Umbilical cord (tissue), 2 donors: Measurements from ENCODE around the gene GRB14. TPM values are rescaled to one million over a fixed set of nuclear protein-coding genes. Genes with fewer than 3 reads are reported as not detected.

Experiments used
- DNase-seq: peaks from one replicate; pipeline ENCODE4 v3.0.0-alpha.2; 2015; ENCODE audit warnings: low spot score
- total RNA-seq: library from RNA; depleted of rRNA; stranded (reverse); fragments of >200 nt; gene quantifications from one replicate; pipeline ENCODE4 v1.2.3, GENCODE V29; 2014; ENCODE audit warnings: low replicate concordance; ENCODE audit not compliant: insufficient read depth

The GRB14 gene
- total RNA-seq, 1 donor from 2014 or later: 0.48 TPM

DNA sequence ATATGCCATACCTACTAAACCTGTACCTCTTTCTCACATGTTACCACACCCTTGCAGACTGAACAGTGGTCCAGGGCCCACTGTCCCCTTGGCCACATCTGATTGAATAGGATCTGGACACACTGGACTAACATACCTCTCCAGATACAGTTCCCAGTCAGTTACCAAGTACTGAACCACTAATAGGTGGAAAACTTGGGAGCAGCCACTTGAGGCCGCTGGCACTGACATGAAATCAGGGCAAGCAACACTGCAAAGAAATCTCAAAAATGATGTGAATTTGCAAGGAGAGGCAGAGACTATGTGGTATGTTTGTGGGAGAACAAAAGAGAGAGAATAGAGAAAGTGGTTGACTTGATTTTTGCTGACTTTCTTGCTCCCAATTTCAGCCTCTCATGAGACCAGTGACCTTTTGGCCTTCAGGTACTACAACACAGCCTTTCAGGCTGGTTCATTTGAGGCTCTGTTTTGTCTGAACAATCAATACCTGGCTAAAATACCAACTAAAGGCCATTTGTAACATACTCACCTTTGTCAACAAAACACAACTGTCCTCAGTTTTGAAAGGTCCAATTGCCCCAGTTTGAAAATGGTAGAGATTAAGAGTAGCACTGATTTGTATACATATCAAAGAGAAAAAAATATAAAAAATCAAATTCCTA, 7.8 kb downstream of the GRB14 start:
- no peak for DNase-seq

DNA sequence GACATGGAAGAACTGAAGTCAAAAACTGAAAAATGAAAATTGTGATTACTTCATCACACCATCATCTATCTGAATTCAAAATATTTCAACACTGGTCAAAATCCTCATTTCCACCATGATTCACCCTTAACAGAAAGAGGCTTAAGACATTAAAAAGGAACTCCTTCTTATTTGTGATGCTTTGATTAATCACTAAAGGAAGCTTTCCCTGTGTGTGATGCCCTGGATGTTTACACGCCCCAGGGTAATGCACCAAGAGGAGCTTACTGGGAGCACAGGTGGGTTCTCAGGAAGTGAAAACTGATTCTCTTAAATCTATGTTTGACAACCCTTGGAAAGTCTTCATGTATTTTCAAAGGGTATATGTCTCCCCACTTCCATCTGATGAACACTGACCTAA, 11.5 kb downstream of the GRB14 start:
- DNase-seq: no peak

DNA sequence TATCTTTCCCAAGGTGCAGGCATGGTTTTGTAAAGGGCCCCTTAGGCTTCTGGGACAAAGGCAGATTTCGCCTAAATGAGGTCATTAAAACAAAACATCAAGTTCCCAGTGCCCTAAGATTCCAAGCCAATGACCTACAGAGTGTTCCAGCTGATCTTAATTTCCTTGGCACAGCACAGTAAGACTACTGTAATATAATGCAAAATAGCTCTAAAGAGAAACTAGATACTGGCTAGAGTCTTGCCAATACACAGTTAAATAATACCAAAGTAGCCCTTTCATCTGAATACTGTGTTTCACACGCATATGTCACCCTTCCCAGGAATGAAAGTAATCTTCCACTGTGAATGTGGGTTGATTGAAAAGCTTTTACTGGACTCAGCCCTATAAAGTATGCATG, 14.7 kb downstream of the GRB14 start:
- DNase-seq: no peak

DNA sequence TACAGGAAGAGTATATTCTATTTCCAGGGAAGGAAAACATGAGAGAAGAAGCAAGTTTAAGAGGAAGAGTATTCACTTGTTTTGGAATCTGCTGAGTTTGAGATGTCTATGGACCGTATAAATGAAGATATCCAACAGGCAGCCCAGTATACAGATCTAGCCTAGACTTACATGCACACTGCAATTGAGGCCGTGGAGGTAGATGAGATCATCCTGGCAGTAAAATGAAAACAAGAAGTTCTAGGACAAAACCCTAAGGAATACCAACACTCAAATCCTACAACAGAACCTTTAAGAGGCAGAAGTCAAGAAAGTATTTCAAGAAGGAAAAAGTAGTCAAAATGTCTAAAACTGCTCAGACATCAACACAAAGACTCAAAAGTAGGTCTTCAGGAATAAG, 16.0 kb downstream of the GRB14 start:
- DNase-seq: no peak

DNA sequence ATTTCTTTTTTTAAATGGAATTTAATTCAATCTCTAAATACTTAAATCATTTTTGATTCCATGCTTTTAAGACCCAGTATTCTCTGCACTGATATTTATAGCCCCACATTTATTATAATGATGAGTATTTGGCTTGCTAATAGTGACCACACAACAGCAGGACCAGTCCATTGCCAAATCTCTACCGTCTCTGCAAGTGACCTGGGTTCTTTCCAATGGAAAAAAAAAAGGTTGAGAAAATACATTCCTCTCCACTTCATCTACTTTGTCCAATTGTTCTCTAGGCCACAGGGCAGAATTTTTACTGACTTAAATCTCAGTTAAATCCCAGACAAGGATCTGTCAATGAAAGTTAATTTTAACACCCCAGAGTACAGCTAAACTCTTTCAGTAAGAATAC, 20.5 kb downstream of the GRB14 start:
- DNase-seq: no peak

DNA sequence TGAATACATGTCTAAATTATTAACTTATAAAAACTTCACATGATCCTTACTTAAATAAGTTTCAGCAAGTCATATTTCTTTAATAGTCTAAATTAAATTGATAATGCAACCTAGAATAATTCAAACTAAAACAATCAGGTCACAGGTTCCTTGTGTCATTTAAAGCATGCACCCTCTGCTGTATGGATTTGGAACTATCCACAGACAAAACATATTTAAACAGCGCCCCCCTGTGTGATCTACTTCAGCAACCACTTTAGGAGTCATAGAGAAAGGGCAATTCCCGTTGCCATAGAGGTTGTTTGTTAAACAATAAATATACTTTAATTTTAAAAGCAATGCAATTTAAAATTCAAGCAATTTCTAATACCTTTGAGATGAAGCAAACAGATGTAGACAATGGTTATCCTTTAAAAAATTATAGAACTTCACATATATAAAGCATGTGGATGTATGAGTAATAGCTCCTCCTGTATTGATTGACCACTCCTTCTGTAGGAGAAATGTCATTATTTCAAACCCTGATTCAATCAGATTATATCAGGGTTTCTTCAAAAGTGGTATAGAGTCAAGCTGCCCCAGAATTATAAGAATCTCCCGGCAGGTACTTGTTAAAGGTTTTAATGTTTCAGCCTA, 21.2 kb downstream of the GRB14 start:
- DNase-seq: peak; percentile 47

DNA sequence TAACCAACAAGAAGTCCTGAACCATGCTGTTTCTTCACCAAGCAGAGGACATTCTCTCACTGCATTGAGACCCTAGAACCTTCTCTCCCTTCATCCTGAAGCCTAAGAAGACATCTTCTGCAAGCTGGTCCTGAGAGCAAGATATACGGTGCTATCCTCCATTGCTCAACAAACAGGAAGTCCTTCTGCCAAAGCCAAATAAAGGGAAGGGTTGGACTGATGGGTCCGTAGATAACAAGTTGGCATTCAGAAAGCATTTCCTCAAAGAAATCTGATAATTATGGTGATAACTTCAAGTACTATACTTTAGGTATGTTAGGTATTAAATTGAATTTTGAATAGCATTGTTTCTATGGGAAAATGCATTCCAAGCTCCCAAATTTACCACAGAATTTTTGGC, 23.3 kb downstream of the GRB14 start:
- DNase-seq: no peak

DNA sequence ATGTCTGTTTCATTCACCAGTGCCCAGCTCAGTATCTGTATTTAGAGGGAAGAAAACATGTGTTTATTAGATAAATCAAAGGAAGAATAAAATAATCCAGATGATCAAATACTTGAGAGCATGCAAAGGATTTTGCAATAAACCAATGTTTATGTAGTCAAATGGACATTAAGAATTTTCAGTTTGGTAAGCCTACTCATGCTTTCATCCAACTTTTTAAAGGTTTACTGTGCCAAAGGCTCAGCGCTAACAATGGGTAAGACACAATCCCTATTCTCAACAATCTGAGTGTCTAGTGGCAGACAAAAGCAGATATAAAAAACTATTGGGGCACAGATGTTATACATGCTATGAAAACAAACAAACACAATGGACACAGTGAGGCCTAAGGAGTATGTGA, 26.3 kb downstream of the GRB14 start:
- DNase-seq: no peak

DNA sequence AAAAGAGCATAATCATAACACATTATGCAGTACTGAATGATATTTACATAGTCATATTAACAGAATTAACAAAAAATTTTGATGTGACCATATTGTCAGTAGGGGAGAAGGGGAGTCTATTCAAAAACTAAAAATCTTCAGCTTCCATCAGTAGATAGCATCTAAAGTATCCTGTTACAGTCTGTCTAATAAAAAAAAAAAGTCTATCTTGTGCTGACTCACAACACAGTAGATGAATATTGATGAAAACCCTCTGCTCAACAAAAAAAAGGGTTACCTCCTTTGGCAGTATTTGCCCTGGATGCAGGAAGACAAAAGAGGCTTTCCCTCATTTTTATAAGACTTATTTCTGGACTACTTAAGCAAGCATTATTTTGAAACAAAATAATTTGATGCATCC, 27.3 kb downstream of the GRB14 start:
- no peak for DNase-seq

DNA sequence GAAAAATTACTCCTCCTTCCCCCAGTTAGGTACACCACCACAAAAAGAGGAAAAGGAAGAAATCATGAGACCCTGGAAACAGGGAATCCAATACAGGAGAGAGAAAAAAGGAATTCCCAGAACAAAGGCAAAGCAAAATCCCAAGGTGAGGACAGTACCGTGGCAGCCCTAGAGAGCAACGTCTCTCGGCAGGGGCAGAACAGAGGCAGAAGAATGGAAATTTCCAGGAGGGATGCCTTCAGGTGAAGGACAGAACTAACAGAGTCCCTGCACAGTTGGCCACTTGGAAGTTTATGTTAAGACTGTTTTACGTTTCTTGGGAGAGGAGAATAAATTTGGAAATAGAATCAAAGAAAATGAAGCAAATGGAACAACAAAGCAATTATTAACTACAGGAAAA, 27.7 kb downstream of the GRB14 start:
- DNase-seq: no peak

DNA sequence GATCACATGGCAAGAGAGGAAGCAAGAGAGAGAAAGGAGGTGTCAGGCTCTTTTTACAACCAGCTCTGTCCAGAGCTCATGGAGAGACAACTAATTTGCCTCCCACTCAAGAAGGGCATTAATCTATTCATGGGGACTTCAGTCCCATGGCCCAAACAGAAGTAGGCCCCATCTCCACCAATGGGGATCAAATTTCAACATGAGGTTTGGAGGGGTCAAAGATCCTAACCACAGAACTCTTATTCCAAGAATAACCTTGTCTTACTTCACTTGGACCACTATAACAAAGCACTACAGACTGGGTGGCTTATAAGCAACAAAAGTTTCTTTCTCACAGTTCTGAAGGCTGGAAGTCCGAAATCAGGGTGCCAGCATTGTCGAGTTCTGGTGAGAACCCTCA, 31.8 kb downstream of the GRB14 start:
- no peak for DNase-seq

DNA sequence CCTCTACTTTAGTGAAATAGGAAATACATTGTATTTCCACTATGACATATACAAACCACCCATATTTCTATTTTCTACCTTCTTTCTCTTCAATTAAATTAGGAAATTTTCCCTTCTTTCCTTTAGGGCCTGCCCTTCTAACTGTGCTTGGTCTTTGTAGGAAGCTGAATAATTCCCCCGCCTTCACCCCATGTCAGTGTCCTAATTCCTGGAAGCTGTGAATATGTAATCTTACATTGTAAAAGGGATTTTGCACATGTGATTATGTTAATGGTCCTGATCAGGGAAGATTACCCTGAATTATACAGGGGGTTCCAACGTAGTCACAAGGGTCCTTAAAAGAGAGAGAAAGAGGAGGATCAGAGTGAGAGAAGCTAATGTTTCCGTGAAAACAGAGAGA, 40.2 kb downstream of the GRB14 start:
- DNase-seq: no peak

DNA sequence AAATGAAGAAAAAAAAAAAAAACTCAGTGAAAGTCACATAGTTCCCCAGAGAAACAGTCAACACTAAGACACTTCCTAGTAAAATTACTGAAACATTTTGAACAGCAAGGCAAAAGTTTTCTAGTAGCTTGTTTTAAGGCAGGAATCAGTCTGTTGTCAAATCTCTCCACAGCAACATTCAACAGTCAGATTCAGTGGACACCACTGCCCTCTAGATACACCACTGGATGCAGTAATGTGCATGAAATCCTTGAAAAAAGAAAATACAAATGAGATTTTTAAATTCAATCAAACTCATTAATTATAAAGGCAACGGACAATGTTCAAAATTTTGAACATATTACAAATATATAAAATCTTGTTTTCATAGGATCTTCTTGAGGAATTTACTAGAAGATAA, 46.4 kb downstream of the GRB14 start:
- DNase-seq: no peak

DNA sequence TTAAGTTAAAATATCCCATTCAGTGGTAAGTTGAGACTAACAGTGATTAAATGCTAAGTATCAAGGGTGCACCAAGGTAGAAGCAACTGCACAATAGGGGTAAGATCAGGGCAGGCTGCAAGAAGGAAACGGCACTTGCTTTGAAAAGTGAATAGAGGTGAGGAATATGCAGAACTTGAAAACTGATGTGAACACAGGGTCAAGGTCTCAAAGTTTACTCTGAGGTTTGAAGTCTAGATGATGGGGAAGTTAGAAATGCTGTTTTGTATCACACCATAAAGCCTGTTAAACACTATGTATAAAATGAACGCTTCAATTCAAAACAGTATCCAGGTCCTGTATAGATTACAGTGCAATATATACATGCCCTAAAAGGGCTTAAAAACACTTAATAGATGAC, 50.8 kb downstream of the GRB14 start:
- DNase-seq: no peak

DNA sequence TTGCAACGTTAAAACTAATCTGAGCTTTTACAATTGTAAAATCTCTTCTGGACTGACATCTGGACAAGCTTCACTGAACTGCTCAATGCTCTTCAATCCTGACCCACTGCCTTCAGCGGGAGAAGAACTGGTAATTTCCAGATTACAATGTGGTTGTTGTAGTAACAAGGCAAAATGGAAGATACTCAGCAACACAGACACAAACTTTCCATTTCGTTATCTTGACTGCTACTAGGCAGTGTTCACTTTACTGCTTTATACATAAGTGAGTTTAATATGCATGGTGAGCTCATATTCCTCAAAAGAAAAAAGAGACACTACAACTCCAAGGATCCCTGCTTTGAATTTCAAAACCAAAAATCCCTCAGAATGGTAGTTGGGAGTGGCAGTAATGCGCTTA, 51.9 kb downstream of the GRB14 start:
- no peak for DNase-seq

DNA sequence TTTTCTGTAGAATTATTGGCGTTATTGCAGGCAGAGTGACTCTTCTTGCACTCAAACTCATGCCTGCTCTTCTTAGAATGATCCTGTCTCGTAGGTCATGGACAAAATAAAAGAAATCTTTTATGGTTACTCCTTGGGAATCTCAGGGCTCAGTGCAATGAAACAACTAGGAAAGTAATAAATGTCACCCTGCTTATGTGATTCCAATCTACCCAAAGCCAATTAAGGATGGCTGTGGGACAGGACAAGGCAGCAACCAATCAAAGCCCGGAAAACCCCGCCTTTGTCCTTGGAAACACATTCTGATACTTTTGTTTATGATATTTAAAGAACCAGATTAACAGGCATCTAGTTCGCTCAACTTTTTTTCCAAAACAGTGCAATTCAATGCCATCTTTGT, 53.0 kb downstream of the GRB14 start:
- no peak for DNase-seq

DNA sequence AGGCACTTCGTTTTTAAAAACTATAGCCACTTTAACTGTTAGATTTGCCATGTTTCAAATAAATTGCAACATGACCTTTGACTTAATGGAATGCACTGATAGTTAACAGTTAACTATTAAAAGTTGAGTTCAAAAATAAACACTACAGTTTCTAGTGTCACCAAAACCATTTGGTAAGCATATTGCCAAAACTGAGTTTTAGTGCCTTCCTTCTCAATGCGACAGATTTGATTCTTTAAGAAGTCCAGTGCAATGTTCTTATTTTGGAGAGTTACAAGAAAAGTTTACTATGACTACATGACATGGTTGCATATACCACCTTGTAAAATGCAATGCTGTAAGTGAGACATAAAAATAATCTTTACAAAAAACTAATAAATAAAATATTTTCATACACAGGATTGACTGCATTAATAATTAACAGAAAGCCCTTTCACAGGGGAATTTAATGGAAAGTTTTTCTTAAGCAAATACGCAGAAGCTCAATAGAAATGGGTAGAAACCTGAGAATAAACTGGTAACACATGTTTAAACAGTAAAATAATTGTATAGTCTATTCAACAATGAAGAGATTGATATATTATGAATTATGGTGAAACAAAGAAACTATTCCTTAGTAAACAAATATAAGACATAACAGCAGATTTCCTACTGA, 53.8 kb downstream of the GRB14 start:
- DNase-seq: no peak

DNA sequence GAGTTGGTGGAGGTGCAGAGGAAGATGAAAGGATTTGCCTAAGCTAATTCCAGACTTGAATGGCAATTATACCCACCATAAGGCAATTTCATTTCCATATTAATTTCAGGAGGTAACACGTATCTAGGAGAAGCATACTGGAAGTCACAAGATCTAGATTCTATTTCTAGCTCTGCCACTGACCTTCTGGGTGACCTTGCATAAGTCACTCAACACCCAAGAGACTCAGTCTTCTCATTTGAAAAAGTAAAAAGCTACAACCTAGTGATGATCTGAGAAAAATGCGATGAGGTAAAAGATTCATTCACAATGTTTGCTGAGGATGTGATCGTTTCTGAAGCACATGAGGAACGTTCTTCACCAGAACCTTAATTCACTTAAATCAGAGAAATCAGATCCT, 55.9 kb downstream of the GRB14 start:
- no peak for DNase-seq

DNA sequence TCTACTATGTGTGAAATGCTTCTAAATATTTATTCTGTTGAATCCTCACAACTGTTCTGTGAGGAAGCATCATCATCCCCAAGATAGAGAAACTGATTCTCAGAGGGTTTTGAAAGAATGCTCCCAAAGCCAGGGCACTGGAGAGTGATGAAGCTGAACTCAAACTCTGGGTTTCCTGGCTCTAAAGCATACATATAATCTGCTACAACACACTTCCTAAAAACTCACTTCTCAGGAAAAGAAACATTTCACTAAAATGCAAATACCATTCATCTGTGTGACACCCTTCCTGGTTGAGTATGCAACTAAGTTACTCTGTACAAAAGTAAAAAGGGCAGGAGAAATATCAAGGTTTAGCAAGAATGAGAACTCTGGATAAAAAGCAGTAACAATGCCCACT, 58.6 kb downstream of the GRB14 start:
- DNase-seq: peak; percentile 30

DNA sequence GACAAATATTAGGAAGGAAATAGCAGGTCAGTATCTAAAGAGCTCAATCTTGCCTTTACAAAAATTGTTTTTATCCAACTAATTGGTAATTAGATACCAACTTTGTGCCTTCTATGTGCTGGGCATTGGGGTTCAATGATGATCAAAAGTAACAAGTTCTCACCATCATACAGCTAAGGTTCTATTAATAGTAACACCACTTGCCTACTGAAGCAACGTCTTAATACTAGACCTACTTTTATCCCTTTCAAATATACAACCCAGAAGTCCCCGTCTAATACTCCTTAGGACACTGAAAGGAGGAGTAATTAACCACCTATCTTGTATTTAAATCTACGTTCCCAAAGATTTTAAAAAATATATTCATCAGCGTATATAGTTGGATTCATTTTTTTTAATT, 59.3 kb downstream of the GRB14 start:
- DNase-seq: no peak

DNA sequence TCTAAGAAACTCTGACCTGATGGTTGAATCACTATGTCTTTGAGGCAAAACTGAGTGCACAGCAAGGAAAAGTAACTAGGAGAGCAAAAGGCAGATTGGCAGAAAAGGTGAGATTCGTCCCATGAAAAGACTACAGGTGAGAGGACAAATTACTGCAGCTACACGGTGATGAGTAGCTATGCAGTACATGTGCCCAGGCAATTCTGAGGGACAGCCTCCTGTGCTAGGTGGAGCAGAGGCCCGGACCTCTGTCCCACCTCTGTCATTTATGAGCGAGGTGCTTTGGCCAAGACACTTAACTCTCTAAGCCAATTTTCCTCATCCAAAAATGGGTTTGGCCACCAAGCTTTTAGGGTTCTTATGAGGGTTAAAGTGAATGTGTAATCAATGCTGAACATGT, 59.9 kb downstream of the GRB14 start:
- no peak for DNase-seq

DNA sequence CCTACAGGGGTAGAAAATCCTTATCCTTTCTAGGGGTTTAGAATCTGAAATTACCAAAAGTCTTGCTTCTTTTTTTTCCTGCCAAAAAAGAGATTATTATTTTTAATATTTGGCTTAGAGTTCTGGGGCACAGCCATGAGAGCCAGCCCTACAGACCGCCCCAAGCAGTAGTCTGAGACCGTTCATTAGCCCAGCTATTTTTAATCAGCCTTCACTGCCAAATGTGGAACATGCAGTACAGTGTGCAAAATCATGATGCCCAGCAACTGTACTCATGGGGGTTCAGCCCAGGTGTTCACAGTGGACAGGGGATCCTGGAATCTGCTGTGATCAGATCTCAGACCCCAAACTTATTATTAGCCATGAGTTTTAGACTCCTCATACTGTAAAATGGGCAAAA, 60.4 kb downstream of the GRB14 start:
- no peak for DNase-seq

DNA sequence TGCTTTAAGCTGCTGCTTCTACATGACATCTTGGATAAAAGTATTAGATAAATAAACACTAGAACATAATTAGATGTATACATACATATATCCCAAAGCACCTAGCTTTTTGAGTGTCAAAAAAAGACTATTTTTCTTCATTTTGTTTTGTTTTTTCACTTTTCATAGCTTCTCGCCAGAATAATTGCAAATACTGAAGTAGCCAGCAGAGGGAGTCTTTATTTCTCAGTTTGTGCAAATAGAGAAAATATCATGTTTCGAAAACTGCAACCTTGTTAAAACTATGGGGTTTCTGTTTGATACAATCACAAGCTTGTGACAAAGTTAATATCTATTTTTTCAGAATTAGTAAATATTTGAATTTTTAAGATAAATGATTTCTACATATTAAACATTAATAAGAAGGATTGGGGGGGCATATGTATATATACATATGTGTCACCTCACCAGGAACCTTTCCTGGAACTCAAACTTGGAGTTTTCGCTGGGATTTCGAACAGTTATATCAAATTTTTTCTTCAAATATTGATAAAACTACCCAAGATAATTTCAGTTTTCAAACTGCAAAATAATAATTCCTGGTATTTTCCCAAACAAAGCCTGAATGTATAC, 61.0 kb downstream of the GRB14 start:
- DNase-seq: peak; percentile 40
